HEK293 (cell line): ENCODE results near the gene PDIA5.

Experiments used
- CTCF ChIP-seq: fragments of 450-650 bp; formaldehyde crosslinking; IDR thresholded peaks from 2 replicates; pipeline ENCODE4 v1.5.1; 2016; ENCODE audit warnings: missing biosample characterization, missing genetic modification characterization
- FEZF1 ChIP-seq: fragments of 450-650 bp; formaldehyde crosslinking; IDR thresholded peaks from 2 replicates; pipeline ENCODE4 v1.5.1; 2016; ENCODE audit warnings: missing biosample characterization, missing genetic modification characterization
- HOXA7 ChIP-seq: sonication (generic); formaldehyde crosslinking; IDR thresholded peaks from 2 replicates; pipeline ENCODE4 v1.8.1; 2022; ENCODE audit warnings: missing genetic modification reagents, borderline replicate concordance
- MYNN ChIP-seq: fragments of 450-650 bp; formaldehyde crosslinking; IDR thresholded peaks from 2 replicates; pipeline ENCODE4 v1.5.1; 2016; ENCODE audit warnings: missing biosample characterization, missing genetic modification characterization, borderline replicate concordance
- TRIM28 ChIP-seq: IDR thresholded peaks from 2 replicates; pipeline ENCODE4 v1.6.1; 2011; ENCODE audit warnings: low read length, control low read depth, borderline replicate concordance
- YY1 ChIP-seq: fragments of 450-650 bp; formaldehyde crosslinking; IDR thresholded peaks from 2 replicates; pipeline ENCODE4 v1.5.1; 2018; ENCODE audit warnings: missing biosample characterization, missing genetic modification characterization
- ZBTB17 ChIP-seq: fragments of 450-650 bp; formaldehyde crosslinking; IDR thresholded peaks from 2 replicates; pipeline ENCODE4 v1.5.1; 2016; ENCODE audit warnings: missing biosample characterization, missing genetic modification characterization
- ZBTB8A ChIP-seq: fragments of 450-650 bp; formaldehyde crosslinking; IDR thresholded peaks from 2 replicates; pipeline ENCODE4 v1.5.1; 2016; ENCODE audit warnings: missing biosample characterization, missing genetic modification characterization
- ZEB2 ChIP-seq: fragments of 450-650 bp; formaldehyde crosslinking; IDR thresholded peaks from 2 replicates; pipeline ENCODE4 v1.5.1; 2016; ENCODE audit warnings: missing biosample characterization, missing genetic modification characterization
- ZNF585B ChIP-seq: fragments of 450-650 bp; formaldehyde crosslinking; IDR thresholded peaks from 2 replicates; pipeline ENCODE4 v1.5.1; 2016; ENCODE audit warnings: missing biosample characterization, missing genetic modification characterization
- ZNF768 ChIP-seq: fragments of 450-650 bp; formaldehyde crosslinking; IDR thresholded peaks from 2 replicates; pipeline ENCODE4 v1.5.1; 2018; ENCODE audit warnings: missing biosample characterization, mild to moderate bottlenecking, missing genetic modification characterization
- TF ChIP-seq, protein P1 (sequence below): sonication (generic); formaldehyde crosslinking; IDR thresholded peaks from 2 replicates; pipeline ENCODE4 v1.8.1; 2022; ENCODE audit warnings: mild to moderate bottlenecking, moderate library complexity, missing genetic modification reagents

DNA sequence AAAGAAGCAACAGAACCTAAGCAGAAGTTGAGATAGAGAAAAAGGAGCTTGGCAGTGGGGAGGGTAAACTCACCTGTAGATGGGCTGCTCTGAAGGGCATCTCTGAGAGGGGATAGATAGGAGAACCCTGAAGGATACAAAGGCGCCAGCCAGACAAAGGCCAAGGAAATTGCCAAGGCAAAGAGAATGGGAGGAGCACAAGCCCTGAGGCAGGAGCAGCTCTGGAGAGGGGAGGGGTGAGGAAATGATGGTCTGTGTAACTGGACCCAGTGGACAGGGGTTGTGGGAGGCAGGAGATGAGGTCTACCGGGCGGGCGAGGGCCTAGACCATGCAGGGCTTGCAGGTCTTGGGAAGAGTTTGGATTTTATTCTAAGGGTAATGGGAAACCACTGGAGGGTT, 2.3 kb upstream of the PDIA5 start:
- TF ChIP-seq ZBTB8A (tag by site-specific recombination) (no peak), YY1 (tag by site-specific recombination) (no peak), MYNN (tag by site-specific recombination) (no peak), CTCF (no peak), ZNF585B (no peak), ZEB2 (tag by site-specific recombination) (no peak), TRIM28 (no peak), HOXA7 (CRISPR knock-in tag) (no peak), ZBTB17 (tag by site-specific recombination) (no peak), ZNF768 (tag by site-specific recombination) (no peak), FEZF1 (no peak)
- TF ChIP-seq, protein P1, sequence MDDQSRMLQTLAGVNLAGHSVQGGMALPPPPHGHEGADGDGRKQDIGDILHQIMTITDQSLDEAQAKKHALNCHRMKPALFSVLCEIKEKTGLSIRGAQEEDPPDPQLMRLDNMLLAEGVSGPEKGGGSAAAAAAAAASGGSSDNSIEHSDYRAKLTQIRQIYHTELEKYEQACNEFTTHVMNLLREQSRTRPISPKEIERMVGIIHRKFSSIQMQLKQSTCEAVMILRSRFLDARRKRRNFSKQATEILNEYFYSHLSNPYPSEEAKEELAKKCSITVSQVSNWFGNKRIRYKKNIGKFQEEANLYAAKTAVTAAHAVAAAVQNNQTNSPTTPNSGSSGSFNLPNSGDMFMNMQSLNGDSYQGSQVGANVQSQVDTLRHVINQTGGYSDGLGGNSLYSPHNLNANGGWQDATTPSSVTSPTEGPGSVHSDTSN (CRISPR knock-in tag) = no peak
